VCaP (cell line): ENCODE measurements around the gene SNRPB.
"Not testable (repeated sequence)": the region's sequence is repeated elsewhere in the genome, so short reads cannot be mapped to it uniquely, and the experiment has no call there.

Experiments used
- H3K27ac ChIP-seq: fragments of 450-650 bp; 2 replicates; pipeline ENCODE4 v1.5.1; 2017
- CTCF ChIP-seq: fragments of 450-650 bp; conservative IDR thresholded peaks from 2 replicates; pipeline ENCODE4 v1.5.1; 2017; ENCODE audit warnings: mild to moderate bottlenecking, moderate library complexity

Gene SNRPB

GRCh38 chr20:2509468-2509781, 38.8 kb upstream of the SNRPB start:
- TF ChIP-seq CTCF: no peak
- peak overlapping the region; percentile 88 for H3K27ac ChIP-seq

DNA sequence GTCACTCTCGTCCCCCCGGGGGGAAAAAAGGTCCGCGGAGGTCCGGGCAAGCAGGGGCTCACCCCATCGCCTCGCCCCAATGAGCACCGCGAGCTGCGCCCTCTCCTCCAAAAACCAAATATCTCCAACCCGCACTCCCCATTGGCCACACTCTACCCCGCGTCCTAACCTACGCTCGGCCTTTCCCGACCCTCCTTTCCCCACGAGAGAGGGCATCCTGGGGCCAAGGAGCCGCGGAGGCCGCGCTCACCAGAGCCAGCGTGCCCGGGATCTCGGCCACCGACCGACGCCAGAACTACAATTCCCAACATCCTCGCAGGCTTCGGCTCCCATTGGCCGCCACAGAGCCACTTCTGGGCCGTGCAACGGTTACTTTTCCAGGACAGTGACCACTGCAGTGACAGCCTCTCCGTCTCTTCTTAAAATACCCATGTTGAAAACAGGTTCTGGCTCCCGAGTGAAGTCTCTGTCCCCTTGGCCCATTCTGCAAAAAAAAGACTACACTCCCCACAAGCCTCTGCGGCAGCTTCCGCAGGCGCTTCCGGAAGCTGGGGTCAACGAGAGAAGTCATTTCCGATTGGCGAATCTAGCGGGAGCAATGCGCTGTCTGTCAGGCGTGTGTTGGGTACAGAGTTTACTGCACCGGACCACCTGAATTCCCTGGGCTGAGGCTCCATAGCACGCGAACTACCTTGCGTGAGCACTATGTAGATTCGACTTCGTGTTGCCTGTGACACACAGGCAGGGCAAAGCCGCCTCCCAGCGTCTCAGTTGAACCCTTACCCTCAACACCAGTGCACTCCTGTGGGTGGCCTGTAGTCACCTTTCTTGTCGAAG, 38.3 kb upstream of the SNRPB start, which contains the start of gene ZNF343:
Gene ZNF343 (minus strand): TSS at position 285 of the 837 bp plus-strand sequence. CDS start 15,020 bp downstream, outside the sequence.
- peak within 1 kb of the TSS; percentile 88 for H3K27ac ChIP-seq

GRCh38 chr20:2507875-2508630, 37.5 kb upstream of the SNRPB start:
- H3K27ac ChIP-seq: peak overlapping the region; percentile 88
- no peak for TF ChIP-seq CTCF

More for the DNA sequence above, 38.3 kb upstream of the SNRPB start, which contains the start of gene ZNF343:
- TF ChIP-seq CTCF: no peak

DNA sequence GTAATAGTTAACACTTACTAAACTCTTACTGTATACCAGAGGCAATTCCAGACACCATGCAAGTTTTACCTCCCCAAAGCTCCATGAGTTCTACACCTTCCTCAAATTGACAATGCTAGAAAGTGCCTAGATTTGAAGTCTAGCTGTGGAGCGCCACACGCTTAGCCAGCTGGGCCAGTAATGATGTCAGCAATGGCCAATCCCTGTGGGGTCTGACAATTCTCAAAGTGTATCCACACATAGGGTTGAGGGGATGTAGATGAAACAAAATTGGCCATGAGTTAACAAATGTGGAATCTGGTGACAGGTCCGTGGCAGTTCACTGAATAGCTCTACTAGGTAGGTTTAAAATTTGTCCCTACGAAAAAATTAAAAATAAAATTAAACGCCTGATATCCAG, 36.9 kb upstream of the SNRPB start:
- no peak for TF ChIP-seq CTCF
- H3K27ac ChIP-seq: no peak overlapping the region

GRCh38 chr20:2506426-2506825, 35.8 kb upstream of the SNRPB start:
- not testable (repeated sequence) for H3K27ac ChIP-seq

- not testable (repeated sequence) for H3K27ac ChIP-seq
Measured at GRCh38 chr20:2504803-2505202, 34.2 kb upstream of the SNRPB start.

DNA sequence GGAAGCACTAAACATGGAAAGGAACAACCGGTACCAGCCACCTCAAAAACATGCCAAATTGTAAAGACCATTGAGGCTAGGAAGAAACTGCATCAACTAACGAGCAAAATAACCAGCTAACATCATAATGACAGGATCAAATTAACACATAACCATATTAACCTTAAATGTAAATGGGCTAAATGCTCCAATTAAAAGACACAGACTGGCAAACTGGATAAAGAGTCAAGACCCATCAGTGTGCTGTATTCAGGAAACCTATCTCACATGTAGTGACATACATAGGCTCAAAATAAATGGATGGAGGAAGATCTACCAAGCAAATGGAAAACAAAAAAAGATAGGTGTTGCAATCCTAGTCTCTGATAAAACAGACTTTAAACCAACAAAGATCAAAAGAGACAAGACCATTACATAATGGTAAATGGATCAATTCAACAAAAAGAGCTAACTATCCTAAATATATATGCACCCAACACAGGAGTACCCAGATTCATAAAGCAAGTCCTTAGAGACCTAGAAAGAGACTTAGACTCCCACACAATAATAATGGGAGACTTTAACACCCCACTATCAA, 32.3 kb upstream of the SNRPB start:
- H3K27ac ChIP-seq: not testable (repeated sequence)

- no peak for TF ChIP-seq CTCF
- no peak overlapping the region for H3K27ac ChIP-seq
Measured at GRCh38 chr20:2485661-2486060, 15.1 kb upstream of the SNRPB start.

GRCh38 chr20:2485080-2485479, 14.5 kb upstream of the SNRPB start:
- H3K27ac ChIP-seq: no peak overlapping the region
- TF ChIP-seq CTCF: no peak
